Liver (tissue), 9 donors: ENCODE results near the gene PCNA. TPM values are rescaled to one million over a fixed set of nuclear protein-coding genes. Genes with fewer than 3 reads are reported as not detected.

Experiments used
- DNase-seq: peaks from one replicate; pipeline ENCODE4 v3.0.0-alpha.2; 2017; ENCODE audit warnings: low spot score
- H3K27ac ChIP-seq, 2 donors: one replicate each; pipeline ENCODE4 v1.7.0; 2013; ENCODE audit warnings: inconsistent platforms in 2 of 2, low read length in 2 of 2, control low read depth in 1 of 2, low read depth in 1 of 2, mild to moderate bottlenecking in 1 of 2
- H3K27me3 ChIP-seq, 4 donors: one replicate each; pipeline versions ENCODE4 v1.6.1 to v1.7.0; 2013; ENCODE audit warnings: low read length in 3 of 4, inconsistent platforms in 1 of 4, mild to moderate bottlenecking in 1 of 4, moderate library complexity in 1 of 4; ENCODE audit not compliant: control insufficient read depth in 4 of 4, insufficient read depth in 4 of 4
- H3K36me3 ChIP-seq, 4 donors: one replicate each; pipeline versions ENCODE4 v1.6.1 to v1.7.0; 2013; ENCODE audit warnings: low read length in 3 of 4, mild to moderate bottlenecking in 3 of 4, low read depth in 1 of 4, moderate library complexity in 1 of 4; ENCODE audit not compliant: control insufficient read depth in 4 of 4, insufficient read depth in 3 of 4
- H3K4me1 ChIP-seq, 4 donors: one replicate each; pipeline versions ENCODE4 v1.6.1 to v1.7.0; 2013; ENCODE audit warnings: low read length in 3 of 4, mild to moderate bottlenecking in 3 of 4, moderate library complexity in 1 of 4; ENCODE audit not compliant: control insufficient read depth in 4 of 4, insufficient read depth in 4 of 4
- H3K4me3 ChIP-seq, 3 donors: one replicate each; pipeline versions ENCODE4 v1.6.1 to v1.7.0; 2013; ENCODE audit warnings: low read length in 3 of 3, control low read depth in 1 of 3, low read depth in 1 of 3, mild to moderate bottlenecking in 1 of 3
- H3K9ac ChIP-seq, 2 donors: one replicate each; pipeline ENCODE4 v1.7.0; 2013; ENCODE audit warnings: low read length in 2 of 2, mild to moderate bottlenecking in 2 of 2, moderate library complexity in 2 of 2, control low read depth in 1 of 2, low read depth in 1 of 2
- H3K9me3 ChIP-seq, 4 donors: one replicate each; pipeline versions ENCODE4 v1.6.1 to v1.7.0; 2013; ENCODE audit warnings: low read length in 3 of 4; ENCODE audit not compliant: control insufficient read depth in 4 of 4
- EGR1 ChIP-seq, 2 donors: IDR thresholded peaks; 2 replicates each; pipeline ENCODE4 v1.6.1; 2016 to 2018; ENCODE audit warnings: antibody characterized with exemption in 2 of 2, low read depth in 2 of 2
- FOXA1 ChIP-seq: IDR thresholded peaks from 2 replicates; pipeline ENCODE4 v1.6.1; 2016; ENCODE audit warnings: antibody characterized with exemption
- FOXA2 ChIP-seq: IDR thresholded peaks from 2 replicates; pipeline ENCODE4 v1.6.1; 2016; ENCODE audit warnings: antibody characterized with exemption
- GABPA ChIP-seq, 2 donors: IDR thresholded peaks in 1 of 2; conservative IDR thresholded peaks in 1 of 2; 2 replicates each; pipeline ENCODE4 v1.6.1; 2016; ENCODE audit warnings: antibody characterized with exemption in 2 of 2, mild to moderate bottlenecking in 1 of 2, moderate library complexity in 1 of 2
- HNF4A ChIP-seq, 2 donors: conservative IDR thresholded peaks; 2 replicates each; pipeline ENCODE4 v1.6.1; 2016; ENCODE audit warnings: antibody characterized with exemption in 2 of 2, mild to moderate bottlenecking in 2 of 2
- HNF4G ChIP-seq: IDR thresholded peaks from 2 replicates; pipeline ENCODE4 v1.6.1; 2016; ENCODE audit warnings: antibody characterized with exemption
- JUND ChIP-seq, 2 donors: IDR thresholded peaks; 2 replicates each; pipeline ENCODE4 v1.6.1; 2016; ENCODE audit warnings: antibody characterized with exemption in 2 of 2
- MAX ChIP-seq: IDR thresholded peaks from 2 replicates; pipeline ENCODE4 v1.6.1; 2016; ENCODE audit warnings: antibody characterized with exemption
- NR2F2 ChIP-seq: IDR thresholded peaks from 2 replicates; pipeline ENCODE4 v1.6.1; 2016; ENCODE audit warnings: antibody characterized with exemption
- RAD21 ChIP-seq, 2 donors: IDR thresholded peaks; 2 replicates each; pipeline ENCODE4 v1.6.1; 2016; ENCODE audit warnings: antibody characterized with exemption in 2 of 2, mild to moderate bottlenecking in 2 of 2
- REST ChIP-seq: IDR thresholded peaks from 2 replicates; pipeline ENCODE4 v1.6.1; 2016; ENCODE audit warnings: antibody characterized with exemption, mild to moderate bottlenecking
- RXRA ChIP-seq, 2 donors: IDR thresholded peaks; 2 replicates each; pipeline ENCODE4 v1.6.1; 2017 to 2018; ENCODE audit warnings: antibody characterized with exemption in 2 of 2, mild to moderate bottlenecking in 1 of 2
- SP1 ChIP-seq: IDR thresholded peaks from 2 replicates; pipeline ENCODE4 v1.6.1; 2018; ENCODE audit warnings: antibody characterized with exemption, mild to moderate bottlenecking
- TAF1 ChIP-seq: conservative IDR thresholded peaks from 2 replicates; pipeline ENCODE4 v1.6.1; 2016; ENCODE audit warnings: antibody characterized with exemption, mild to moderate bottlenecking
- YY1 ChIP-seq: IDR thresholded peaks from 2 replicates; pipeline ENCODE4 v1.6.1; 2016; ENCODE audit warnings: antibody characterized with exemption, mild to moderate bottlenecking
- WGBS: extraction: QIAGEN DNeasy Blood & Tissue Kit; methylation state at CpG from one replicate; pipeline ENCODE4 v1.1.7; 2013; 5-methylcytosine and 5-hydroxymethylcytosine counted together
- polyA plus RNA-seq, 2 donors: library from polyadenylated mRNA; stranded (reverse) in 1 of 2; unstranded in 1 of 2; fragments of 200-250 nt in 1 of 2; fragments of >200 nt in 1 of 2; fragmentation: Nextera tagmentation in 1 of 2; extraction: Ambion mirVana in 1 of 2; gene quantifications; one replicate each; pipeline versions ENCODE4 v1.2.1 to v1.2.3, GENCODE V29; 2013 to 2015
- total RNA-seq, 2 donors: library from RNA; depleted of rRNA; stranded (reverse); fragments of >200 nt; gene quantifications; one replicate each; pipeline ENCODE4 v1.2.3, GENCODE V29; 2014
- TF ChIP-seq, protein P1 (sequence below): IDR thresholded peaks from 2 replicates; pipeline ENCODE4 v1.6.1; 2016; ENCODE audit warnings: antibody characterized with exemption
- TF ChIP-seq, protein P2 (sequence below): fragments of 150-350 bp; IDR thresholded peaks from 2 replicates; pipeline ENCODE4 v1.5.1; 2017; ENCODE audit warnings: improper control_type of control experiment, low read depth, low read length; ENCODE audit not compliant: missing input control
- TF ChIP-seq, protein P3 (sequence below): IDR thresholded peaks from 2 replicates; pipeline ENCODE4 v1.6.1; 2016; ENCODE audit warnings: antibody characterized with exemption
- donor health status: healthy.
- donor health status: healthy.
- donor health status: healthy.
- donor health status: healthy.
- donor health status: healthy.

PCNA gene
- total and polyA plus RNA-seq, 4 donors: 14.1 to 161 (median 23.8) TPM

DNA sequence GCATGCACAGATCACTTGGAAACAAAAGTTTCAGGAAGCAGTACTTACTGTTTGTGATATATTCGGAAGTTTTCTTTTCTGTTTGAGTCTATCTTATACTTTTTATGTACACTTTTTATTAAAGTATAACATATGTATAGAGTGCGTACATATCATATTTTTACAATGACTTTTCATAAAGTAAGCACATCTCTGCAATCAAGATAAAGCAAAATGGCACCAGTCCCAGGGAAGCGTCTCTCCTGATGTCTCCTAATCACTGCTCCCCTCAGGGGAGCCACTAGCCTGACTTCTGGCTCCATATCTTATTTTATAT, 33.4 kb upstream of the PCNA start:
- no peaks in the 10 kb centered on the region for H3K9me3 ChIP-seq
- H3K36me3 ChIP-seq: no peaks in the 10 kb centered on the region
- H3K9ac ChIP-seq: no peak overlapping the region
- peak overlapping the region; percentile 79 to 80 for H3K27ac ChIP-seq
- H3K27me3 ChIP-seq: no peaks in the 10 kb centered on the region
- no peak for DNase-seq
- no peak overlapping the region for H3K4me3 ChIP-seq
- peaks cover 14 to 65% (median 48%) of the 10 kb centered on the region in 4 donors for H3K4me1 ChIP-seq
- TF ChIP-seq YY1 (peak; percentile 11), RAD21 (IDR thresholded peaks at IDR 0.05) (no peak), JUND (IDR thresholded peaks at IDR 0.05) (no peak)
- WGBS: 44% methylated on average over 3 of the region's 3 CpGs

GRCh38 chr20:5150226-5151076, 30.7 kb upstream of the PCNA start:
- H3K27me3 ChIP-seq: no peaks in the 10 kb centered on the region
- no peak for DNase-seq
- H3K9me3 ChIP-seq: no peaks in the 10 kb centered on the region
- no peak for TF ChIP-seq TAF1
- TF ChIP-seq, protein P1, sequence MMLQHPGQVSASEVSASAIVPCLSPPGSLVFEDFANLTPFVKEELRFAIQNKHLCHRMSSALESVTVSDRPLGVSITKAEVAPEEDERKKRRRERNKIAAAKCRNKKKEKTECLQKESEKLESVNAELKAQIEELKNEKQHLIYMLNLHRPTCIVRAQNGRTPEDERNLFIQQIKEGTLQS: no peak
- TF ChIP-seq, protein P2, sequence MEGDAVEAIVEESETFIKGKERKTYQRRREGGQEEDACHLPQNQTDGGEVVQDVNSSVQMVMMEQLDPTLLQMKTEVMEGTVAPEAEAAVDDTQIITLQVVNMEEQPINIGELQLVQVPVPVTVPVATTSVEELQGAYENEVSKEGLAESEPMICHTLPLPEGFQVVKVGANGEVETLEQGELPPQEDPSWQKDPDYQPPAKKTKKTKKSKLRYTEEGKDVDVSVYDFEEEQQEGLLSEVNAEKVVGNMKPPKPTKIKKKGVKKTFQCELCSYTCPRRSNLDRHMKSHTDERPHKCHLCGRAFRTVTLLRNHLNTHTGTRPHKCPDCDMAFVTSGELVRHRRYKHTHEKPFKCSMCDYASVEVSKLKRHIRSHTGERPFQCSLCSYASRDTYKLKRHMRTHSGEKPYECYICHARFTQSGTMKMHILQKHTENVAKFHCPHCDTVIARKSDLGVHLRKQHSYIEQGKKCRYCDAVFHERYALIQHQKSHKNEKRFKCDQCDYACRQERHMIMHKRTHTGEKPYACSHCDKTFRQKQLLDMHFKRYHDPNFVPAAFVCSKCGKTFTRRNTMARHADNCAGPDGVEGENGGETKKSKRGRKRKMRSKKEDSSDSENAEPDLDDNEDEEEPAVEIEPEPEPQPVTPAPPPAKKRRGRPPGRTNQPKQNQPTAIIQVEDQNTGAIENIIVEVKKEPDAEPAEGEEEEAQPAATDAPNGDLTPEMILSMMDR: no peak
- TF ChIP-seq JUND (IDR thresholded peaks at IDR 0.05): peak in 1 of 2 donors; percentile 53
- no peak for TF ChIP-seq GABPA (IDR thresholded peaks at IDR 0.05 in 1 of 2, conservative IDR thresholded peaks at IDR 0.05 in 1 of 2)
- no peak for TF ChIP-seq NR2F2
- peak; percentile 67 for TF ChIP-seq MAX
- TF ChIP-seq YY1: peak; percentile 89
- no peak for TF ChIP-seq FOXA1
- TF ChIP-seq, protein P3, sequence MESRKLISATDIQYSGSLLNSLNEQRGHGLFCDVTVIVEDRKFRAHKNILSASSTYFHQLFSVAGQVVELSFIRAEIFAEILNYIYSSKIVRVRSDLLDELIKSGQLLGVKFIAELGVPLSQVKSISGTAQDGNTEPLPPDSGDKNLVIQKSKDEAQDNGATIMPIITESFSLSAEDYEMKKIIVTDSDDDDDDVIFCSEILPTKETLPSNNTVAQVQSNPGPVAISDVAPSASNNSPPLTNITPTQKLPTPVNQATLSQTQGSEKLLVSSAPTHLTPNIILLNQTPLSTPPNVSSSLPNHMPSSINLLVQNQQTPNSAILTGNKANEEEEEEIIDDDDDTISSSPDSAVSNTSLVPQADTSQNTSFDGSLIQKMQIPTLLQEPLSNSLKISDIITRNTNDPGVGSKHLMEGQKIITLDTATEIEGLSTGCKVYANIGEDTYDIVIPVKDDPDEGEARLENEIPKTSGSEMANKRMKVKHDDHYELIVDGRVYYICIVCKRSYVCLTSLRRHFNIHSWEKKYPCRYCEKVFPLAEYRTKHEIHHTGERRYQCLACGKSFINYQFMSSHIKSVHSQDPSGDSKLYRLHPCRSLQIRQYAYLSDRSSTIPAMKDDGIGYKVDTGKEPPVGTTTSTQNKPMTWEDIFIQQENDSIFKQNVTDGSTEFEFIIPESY: no peak
- TF ChIP-seq HNF4A (conservative IDR thresholded peaks at IDR 0.05): peak; percentile 91 to 95
- TF ChIP-seq RXRA (IDR thresholded peaks at IDR 0.05): peak; percentile 72 to 76
- TF ChIP-seq RAD21 (IDR thresholded peaks at IDR 0.05): peak; percentile 15 to 55
- peak; percentile 44 for TF ChIP-seq FOXA2
- peak; percentile 96 for TF ChIP-seq SP1
- peak; percentile 63 for TF ChIP-seq REST
- peak; percentile 78 for TF ChIP-seq HNF4G
- no peak for TF ChIP-seq EGR1 (IDR thresholded peaks at IDR 0.05; ENCODE audit: low read depth in 2 of 2)
- WGBS: 40% methylated on average over 13 of the region's 13 CpGs
- peaks cover 22 to 74% (median 55%) of the 10 kb centered on the region in 4 donors for H3K4me1 ChIP-seq
- no peak overlapping the region for H3K4me3 ChIP-seq
- no peak overlapping the region for H3K9ac ChIP-seq
- no peaks in the 10 kb centered on the region for H3K36me3 ChIP-seq
- peak overlapping the region; percentile 72 to 92 for H3K27ac ChIP-seq
